HG02973 (cell line): ENCODE measurements around the gene PAQR4.
A peak's percentile ranks its signal among the peaks of the same experiment; 100 is the strongest.

Source experiments
- ATAC-seq: cut with Tn5 transposase; IDR thresholded peaks from one replicate; pipeline ENCODE4 v1.9.1; 2021; ENCODE audit warnings: moderate library complexity; ENCODE audit not compliant: unreplicated experiment

PAQR4 gene

DNA sequence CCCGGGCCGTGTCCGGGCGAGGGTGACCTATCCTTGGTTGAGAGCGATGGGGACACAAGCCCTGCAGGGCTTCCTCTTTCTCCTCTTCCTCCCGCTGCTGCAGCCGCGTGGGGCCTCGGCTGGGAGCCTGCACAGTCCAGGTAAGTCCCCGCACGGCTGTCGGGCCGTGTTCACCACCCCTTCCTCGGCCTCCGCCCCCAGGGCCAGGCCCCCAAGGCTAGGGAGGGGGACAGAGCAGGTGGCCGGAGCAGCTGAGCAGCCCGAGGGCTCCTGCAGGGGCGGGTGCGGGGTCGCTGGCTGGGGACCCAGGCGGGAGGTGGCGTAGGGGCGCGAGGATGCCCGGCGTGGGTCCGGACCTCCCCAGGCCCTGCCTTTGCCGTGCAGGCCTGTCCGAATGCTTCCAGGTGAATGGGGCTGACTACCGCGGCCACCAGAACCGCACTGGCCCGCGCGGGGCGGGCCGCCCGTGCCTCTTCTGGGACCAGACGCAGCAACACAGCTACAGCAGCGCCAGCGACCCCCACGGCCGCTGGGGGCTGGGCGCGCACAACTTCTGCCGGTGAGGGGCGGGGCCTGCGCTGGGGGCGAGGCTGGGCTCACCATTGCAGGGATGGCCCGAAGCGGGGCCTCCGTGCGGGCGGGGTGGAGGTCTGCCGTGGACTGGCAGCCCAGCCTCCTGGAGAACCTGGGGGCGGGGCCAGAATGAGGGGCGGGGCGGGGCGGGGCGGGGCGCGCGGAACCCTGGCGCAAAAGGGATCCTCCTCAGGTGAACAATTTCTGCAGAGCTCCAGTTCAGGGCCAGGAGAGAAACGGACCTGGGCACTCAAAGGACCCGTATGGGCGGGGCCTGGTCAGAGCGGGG is 4.4 kb upstream of the PAQR4 start:
- ATAC-seq, result no peak

DNA sequence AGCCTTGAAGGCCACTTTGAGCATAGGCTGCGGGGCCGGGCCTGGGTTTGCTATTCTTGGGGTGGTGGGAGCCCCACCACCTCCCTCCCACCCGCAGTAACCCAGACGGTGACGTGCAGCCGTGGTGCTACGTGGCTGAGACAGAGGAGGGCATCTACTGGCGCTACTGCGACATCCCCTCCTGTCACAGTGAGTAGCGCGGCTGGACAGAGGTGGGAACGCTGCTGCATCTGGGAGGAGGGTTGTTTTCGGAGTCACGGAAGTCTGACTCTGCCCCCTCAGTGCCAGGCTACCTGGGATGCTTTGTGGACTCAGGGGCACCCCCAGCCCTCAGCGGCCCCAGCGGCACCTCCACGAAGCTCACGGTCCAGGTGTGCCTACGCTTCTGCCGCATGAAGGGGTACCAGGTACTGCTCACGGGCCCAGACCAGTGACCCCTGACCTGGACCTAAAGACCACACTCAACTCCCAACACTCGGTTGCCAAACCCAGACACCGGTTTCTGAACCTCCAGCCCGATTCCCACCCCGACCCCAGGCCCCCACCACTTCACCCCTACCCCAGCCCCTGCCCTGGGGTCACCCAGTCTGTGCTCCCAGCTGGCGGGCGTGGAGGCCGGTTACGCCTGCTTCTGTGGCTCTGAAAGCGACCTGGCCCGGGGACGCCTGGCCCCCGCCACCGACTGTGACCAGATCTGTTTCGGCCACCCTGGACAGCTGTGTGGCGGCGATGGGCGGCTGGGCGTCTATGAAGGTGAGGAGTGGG is 2.9 kb upstream of the PAQR4 start:
- ATAC-seq, result no peak

DNA sequence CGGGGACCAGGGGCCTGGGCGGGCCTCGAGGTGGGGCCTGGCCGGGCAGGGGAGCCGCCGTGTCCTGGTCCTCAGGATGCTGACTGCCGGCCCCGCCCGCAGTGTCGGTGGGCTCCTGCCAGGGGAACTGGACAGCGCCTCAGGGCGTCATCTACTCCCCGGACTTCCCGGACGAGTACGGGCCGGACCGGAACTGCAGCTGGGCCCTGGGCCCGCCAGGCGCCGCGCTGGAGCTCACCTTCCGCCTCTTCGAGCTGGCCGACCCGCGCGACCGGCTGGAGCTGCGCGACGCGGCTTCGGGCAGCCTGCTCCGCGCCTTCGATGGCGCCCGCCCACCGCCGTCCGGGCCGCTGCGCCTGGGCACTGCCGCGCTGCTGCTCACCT is 2.3 kb upstream of the PAQR4 start:
- no peak for ATAC-seq

DNA sequence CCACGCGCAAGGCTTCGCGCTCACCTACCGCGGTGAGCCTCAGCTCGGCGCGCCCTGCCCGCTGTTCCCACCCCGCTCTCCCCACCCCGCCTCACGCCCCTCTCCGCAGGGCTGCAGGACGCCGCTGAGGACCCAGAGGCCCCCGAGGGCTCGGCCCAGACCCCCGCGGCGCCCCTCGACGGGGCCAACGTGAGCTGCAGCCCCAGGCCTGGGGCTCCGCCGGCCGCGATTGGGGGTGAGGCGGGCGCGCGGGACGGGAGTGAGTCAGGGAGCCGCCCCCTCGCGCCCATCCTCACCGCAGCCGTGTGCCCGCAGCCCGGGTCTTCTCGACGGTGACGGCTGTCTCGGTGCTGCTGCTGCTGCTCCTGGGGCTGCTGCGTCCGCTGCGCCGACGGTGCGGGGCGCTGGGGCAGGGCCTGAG is 1.9 kb upstream of the PAQR4 start:
- ATAC-seq, result no peak

DNA sequence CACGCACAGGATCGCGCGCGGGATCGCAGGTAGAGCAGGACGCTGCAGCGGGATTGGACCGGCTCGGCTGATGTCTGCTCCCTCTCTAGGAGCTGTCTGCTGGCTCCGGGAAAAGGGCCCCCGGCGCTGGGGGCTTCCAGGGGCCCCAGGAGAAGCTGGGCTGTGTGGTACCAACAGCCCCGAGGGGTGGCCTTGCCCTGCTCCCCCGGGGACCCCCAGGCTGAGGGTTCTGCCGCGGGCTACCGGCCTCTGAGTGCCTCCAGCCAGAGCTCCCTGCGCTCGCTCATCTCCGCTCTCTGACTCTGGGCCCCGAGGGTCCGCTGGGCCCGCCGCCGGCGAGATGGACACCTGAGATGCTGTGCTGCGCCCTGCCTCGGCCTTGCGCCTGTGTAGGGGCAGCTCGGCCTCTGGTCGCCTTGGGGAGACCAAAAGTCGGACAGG is 1.4 kb upstream of the PAQR4 start:
- no peak for ATAC-seq

DNA sequence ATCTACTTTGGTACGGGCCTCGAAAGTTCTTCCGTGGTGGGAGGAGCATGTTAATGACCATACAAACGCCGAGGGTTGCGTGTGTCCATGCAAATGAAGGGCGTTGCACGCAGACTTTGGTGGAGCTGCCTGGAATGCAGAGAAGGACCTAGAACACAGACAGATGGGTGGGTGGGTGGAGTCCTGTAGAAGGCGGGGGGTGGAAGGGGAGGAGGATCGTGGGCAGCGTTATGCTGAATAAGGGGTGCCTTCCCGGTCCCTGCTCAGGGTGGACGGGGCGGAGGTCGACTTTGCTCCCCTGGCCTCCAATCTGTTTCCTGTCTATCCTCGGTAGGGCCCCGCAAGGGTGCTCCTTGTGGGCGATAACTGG is 795 bp upstream of the PAQR4 start:
- ATAC-seq, result no peak

DNA sequence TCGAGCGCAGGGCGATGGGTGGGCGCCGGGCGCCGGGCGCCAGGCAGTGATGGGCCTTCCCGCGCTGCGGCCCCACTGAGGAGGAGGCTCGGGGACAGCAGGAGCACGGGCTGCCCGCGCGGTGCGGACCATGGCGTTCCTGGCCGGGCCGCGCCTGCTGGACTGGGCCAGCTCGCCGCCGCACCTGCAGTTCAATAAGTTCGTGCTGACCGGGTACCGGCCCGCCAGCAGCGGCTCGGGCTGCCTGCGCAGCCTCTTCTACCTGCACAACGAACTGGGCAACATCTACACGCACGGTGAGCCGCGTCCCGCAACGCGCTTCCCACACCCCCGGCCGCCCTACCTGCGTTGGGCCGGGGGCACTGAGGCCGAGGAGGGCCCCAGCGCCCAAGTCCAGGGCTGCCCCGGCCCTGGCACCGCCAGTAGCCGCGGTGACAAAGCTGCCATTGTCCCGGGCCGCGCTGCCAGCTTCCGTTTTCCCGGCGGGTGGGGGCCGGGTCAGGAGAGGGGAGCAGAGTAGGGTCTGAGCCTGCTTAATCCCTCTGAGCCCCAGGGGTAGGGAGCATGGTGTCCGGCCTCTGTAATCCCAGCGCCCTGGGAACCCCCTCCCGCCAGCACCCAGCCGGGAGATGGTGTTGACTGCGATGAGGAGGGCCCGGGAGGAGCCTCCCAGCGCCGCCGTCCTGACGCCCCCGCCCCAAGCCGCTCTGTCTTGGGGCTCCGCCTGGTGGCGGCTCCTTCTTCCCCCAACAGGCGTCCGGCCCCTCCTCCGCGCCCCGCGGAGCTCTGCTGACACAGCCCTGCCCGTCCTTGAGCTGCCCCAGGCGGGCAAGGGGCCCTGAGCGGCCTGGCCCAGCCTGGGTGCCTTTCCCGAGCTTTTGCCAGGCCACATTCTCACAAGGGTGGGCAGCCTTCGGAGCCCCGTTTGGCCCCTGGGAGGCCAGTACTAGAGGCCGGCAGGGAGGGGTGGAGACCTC is 685 bp downstream of the PAQR4 start:
- ATAC-seq, result peak; percentile 29

DNA sequence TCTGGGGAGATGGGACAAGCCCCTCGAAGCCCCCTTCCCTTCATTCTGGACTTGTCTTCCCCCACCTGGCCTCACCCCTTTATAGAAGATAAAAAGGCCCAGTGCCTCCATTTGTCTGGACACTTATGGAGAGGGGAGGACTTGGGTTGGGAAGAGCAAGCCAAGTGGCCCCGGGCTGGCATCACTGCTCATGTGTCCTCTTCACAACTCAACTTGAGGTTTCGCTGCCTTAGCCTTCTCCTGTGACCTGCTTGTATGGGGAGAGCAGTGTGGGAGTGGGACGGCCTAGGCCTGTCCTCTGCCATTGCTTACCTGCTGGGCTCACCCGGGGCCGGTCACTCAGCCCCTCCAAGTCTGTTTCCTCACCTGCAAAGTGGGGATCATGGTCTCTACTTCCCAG is 1.4 kb downstream of the PAQR4 start:
- no peak for ATAC-seq

DNA sequence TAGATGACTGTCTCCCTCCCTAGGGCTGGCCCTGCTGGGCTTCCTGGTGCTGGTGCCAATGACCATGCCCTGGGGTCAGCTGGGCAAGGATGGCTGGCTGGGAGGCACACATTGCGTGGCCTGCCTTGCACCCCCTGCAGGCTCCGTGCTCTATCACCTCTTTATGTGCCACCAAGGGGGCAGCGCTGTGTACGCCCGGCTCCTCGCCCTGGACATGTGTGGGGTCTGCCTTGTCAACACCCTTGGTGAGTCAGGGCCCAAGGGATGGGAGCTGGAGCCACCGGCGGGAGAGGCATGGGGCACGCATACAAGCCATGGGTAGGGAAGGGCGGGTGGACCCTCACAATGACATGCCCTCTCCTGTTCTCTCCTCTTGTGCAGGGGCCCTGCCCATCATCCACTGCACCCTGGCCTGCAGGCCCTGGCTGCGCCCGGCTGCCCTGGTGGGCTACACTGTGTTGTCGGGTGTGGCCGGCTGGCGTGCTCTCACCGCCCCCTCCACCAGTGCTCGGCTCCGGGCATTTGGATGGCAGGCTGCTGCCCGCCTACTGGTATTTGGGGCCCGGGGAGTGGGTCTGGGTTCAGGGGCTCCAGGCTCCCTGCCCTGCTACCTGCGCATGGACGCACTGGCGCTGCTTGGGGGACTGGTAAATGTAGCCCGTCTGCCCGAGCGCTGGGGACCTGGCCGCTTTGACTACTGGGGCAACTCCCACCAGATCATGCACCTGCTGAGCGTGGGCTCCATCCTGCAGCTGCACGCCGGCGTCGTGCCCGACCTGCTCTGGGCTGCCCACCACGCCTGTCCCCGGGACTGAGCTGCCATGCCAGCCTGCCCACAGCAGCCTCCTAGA is 2.2 kb downstream of the PAQR4 start:
- no peak for ATAC-seq

DNA sequence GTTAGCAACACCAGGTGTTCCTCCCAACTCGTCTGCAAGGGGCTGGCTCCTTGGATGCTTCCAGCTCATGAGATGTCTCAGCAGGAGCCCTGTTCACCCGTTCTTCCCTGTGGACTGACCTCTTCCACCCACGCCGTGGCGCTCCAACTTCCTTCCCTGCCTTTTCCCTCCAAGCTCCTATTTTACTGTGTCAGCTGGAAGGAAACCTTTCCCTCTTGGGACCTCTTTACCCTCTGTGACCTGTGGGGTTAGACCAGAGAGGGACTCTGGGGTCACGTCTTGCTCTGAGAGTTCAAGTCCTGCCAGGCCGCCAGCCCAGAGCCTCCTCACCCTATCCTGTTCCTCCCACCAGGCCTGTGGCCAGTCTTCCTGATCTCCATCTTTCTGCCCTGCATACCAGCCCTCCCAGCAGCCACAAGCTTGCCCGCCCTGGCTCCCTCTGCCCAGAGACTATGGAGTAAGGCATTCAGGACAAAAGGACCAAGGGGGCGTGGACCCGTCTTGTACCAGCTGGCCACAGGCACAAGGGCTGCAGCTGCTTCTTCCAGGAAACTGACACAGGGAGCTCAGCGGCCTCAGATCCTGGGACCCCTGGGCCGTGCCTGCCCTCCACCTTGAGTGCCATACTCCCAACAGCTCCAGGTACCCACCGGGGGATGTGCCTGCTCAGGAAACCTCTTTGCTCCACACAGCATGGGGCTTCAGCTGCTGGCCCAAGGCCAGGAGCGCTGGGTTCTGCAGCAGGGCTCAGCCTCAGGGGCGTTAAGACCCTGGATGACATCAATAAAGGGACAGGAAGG is 3.0 kb downstream of the PAQR4 start:
- ATAC-seq, result no peak

DNA sequence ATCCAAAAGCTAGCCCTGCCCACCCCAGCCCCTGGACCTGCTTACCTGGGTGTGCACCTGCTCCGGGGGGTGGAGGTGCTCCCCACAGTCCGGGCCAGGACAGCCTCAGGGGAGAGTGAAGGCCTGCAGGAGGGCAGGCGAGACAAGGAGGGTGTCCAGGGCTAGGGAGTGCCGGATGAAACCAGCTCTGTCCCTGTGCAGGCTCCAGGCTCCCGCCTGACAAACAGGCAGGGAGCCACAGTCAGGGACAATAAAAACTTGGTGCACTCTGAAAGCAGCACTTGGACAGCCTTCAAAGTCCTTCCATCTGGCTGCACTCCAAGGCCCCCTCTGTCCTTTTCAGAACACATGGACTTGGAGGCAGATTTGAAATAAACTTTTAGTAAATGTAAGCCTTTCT is 3.9 kb downstream of the PAQR4 start:
- ATAC-seq, result no peak

DNA sequence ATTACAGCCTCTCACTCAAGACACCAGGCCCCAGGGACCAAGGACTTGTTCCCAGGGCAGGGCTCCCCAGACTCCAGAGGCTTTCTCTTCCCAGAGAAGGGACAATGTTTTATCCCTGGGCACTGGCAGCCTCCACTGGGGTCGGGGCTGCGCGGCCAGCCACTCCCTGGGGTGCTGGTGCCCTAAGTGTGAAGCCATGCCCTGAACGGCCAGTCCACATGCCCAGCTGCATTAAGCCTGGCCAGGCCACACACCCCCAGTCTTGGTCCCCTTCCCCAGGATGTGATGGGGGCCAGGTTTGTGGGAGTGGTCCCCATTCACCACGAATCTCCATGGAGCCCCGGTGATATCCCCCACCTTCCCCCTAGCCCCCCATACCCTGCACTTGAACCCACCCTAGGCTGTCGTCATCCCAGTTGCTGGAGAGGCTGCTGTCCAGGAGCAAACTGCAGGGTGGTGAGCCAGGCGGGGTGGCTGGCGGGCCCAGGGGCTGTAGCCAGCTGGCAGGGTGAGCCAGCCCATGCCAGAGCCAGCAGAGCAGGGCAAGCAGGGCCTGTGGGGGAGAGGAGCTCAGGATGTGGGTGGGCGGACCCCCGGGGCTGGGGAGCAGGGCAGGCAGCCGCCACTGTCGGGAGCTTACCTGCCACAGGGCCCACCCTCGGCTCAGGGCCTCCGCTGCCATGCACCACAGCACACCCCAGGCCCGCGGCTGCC is 4.6 kb downstream of the PAQR4 start:
- no peak for ATAC-seq

DNA sequence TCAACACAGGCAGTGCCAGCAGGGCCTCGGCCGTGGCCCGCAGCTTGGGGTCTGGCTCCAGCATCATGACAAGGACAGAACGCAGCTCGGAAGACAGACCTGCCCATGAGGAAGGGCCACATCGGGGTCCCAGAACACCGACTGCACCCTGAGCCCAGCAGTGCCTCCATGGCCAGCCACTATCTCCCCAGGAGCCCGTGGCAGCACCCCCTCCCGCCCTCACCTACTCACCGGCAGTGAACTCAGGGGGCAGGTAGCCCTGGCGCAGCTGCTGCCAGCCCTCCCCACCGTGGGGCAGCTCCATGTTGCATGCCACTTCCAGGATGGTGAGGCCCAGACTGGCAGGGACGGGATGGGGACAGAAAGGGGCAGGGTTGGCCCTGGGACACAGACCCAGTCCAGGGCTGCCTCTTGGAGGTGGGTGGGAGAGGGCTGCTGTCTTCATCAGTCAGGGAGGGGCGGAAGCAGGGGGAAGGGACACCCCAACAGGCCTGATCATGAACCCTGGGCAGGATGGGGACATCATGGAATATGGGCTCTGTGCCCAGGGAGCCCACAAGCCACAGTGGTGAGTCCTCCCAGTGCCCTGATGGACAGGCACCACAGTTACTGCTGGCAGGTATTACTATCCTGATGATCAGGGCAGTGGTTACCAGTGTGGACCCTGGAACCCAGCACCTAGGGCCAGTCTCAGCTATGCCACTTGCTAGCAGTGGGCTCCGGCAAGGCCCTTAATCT is 5.3 kb downstream of the PAQR4 start:
- no peak for ATAC-seq

DNA sequence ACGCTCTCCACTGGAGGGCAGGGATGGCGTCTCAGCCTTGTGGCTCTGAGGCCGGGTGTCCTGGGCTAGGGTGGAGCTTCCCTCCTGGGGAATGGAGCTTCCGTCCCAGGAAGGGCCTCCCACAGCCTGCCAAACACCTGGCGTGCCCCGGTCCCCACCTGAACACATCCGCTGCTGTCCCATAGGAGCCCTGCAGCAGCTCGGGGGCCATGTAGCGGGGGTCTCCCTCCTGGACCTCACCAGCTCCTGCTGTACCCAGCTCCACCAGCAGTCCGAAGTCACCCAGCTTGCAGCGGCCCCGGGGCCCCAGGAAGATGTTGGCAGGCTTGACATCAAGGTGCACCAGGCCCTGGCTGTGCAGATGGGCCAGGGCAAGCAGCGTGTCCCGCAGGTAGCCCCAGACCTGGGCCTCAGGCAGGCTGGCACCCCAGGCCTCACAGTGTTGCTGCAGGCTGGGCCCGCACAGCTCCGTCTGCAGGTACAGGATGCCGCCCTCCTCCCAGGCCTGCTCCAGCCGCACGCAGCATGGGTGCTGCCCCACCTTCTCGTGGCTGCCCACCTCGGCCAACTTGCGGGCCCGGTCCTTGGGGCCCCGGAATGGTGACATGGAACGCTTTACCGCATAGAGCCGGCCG is 6.1 kb downstream of the PAQR4 start:
- ATAC-seq, result no peak

DNA sequence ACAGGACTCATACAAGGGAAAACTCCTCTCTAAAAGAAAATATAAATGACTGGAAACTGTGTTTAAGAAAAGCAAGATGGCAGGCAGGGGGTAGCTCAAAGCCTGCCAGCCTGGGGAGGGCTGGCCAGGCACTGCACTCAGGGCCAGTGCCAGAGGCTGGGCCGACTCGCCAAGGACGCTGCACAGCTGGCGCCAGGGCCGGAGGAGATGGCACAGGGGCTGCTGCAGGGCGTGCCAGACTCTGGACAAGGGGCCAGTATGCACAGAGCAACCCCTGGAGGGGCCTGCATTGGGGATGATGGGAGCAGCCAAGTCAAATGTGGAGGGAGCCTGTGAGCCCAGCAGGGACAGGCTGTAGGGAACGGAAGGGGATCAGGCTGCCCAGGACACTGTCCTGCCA is 7.1 kb downstream of the PAQR4 start:
- no peak for ATAC-seq

DNA sequence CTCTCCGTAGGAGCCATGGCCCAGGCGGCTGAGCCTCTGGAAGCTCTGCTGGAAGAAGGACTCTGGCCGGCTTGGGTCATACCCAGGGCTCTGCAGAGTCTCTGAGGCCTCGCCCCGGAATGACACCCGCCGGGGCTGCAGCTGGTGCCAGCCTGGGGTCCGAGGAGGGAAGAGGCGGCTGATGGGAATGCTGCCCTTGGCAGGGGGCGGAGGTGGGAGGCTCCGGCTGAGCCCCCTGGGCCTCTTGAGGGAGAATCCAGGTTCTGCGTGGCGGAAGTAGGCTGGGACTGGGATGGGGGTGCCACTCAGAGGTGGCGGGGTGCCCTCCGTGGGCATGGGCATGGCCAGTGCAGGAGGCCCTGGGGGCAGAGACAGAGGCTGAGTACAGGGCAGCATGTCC is 7.5 kb downstream of the PAQR4 start:
- no peak for ATAC-seq

DNA sequence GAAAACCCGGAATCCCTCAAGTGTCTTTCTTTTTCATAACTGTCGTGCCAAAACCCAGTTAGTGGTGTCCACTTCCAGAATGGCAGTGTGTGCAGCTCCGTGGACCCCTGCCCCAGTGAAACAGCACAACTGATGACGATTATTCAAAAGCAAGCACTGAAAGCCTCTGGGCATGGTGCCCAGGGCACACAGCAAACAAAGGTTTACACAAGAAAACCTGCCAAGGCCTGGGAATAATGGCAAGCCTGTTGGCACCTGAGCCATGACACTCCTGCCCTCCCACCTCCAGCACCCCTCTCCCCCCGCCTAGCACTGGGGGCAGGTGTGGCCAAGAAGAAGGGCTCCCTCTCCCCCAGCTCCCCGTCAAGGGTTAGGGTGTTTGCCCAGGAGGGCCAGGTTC is 8.3 kb downstream of the PAQR4 start:
- ATAC-seq, result no peak
